Gastroesophageal sphincter (tissue), 3 donors: ENCODE results near the gene ADAM10.

Experiments
- POLR2A ChIP-seq, 2 donors: fragments of 450-650 bp; IDR thresholded peaks; one replicate each; pipeline ENCODE4 v1.6.1; 2017; ENCODE audit warnings: antibody characterized with exemption in 2 of 2, mild to moderate bottlenecking in 2 of 2, moderate library complexity in 1 of 2
- POLR2AphosphoS5 ChIP-seq: sonication (generic); formaldehyde crosslinking; IDR thresholded peaks from one replicate; pipeline ENCODE4 v1.6.1; 2017; ENCODE audit warnings: antibody characterized with exemption
- TF ChIP-seq, protein P1 (sequence below), 4 experiments: fragments of 200-600 bp in 2 of 4; fragments of 450-650 bp in 2 of 4; sonication (generic) in 1 of 4; IDR thresholded peaks; one replicate each; pipeline ENCODE4 v1.5.1; 2017 to 2019; ENCODE audit warnings: antibody characterized with exemption in 4 of 4, mild to moderate bottlenecking in 2 of 4, moderate library complexity in 2 of 4

DNA sequence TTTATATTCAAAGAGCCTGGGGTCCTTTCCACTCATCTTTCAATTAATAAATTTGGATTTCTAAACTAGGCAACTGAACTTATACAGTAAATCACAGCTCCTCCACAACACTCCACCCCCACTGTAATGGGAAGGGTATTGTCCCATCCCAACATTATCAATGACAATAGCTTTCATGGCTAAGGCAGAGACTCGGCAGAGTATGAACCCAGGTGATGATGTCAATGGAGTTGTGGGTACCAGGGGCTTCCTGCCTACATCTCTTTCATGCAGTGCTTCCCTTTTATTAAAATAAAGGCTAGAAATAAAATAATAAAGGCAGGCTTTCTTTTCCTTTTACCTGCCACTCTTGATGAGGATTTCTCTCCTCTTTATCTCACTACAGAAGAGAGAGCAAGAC, 109.5 kb downstream of the ADAM10 start:
- TF ChIP-seq, protein P1, sequence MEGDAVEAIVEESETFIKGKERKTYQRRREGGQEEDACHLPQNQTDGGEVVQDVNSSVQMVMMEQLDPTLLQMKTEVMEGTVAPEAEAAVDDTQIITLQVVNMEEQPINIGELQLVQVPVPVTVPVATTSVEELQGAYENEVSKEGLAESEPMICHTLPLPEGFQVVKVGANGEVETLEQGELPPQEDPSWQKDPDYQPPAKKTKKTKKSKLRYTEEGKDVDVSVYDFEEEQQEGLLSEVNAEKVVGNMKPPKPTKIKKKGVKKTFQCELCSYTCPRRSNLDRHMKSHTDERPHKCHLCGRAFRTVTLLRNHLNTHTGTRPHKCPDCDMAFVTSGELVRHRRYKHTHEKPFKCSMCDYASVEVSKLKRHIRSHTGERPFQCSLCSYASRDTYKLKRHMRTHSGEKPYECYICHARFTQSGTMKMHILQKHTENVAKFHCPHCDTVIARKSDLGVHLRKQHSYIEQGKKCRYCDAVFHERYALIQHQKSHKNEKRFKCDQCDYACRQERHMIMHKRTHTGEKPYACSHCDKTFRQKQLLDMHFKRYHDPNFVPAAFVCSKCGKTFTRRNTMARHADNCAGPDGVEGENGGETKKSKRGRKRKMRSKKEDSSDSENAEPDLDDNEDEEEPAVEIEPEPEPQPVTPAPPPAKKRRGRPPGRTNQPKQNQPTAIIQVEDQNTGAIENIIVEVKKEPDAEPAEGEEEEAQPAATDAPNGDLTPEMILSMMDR (IDR thresholded peaks at IDR 0.05), result no peak
- TF ChIP-seq POLR2AphosphoS5 (no peak), POLR2A (IDR thresholded peaks at IDR 0.05) (no peak)
